K562 (cell line): ENCODE data around the gene POLR3A.

ENCODE experiments used
- ETV6 ChIP-seq, 3 experiments: fragments of 150-350 bp in 1 of 3; sonication (generic) in 1 of 3; formaldehyde crosslinking in 1 of 3; IDR thresholded peaks; 2 replicates each; pipeline versions ENCODE4 v1.6.1 to v1.8.0; 2014 to 2022; ENCODE audit warnings: borderline replicate concordance in 2 of 3, low read depth in 2 of 3, antibody characterized with exemption in 1 of 3, low read length in 1 of 3, mild to moderate bottlenecking in 1 of 3, missing genetic modification reagents in 1 of 3
- JUNB ChIP-seq: fragments of 450-650 bp; formaldehyde crosslinking; conservative IDR thresholded peaks from 2 replicates; pipeline ENCODE4 v1.4.0; 2020; ENCODE audit warnings: mild to moderate bottlenecking
- POLR2AphosphoS5 ChIP-seq: IDR thresholded peaks from 2 replicates; pipeline ENCODE4 v1.6.1; 2011; ENCODE audit warnings: mild to moderate bottlenecking, low read depth, low read length, moderate library complexity; ENCODE audit not compliant: control insufficient read depth, insufficient read depth
- TF ChIP-seq, protein P1 (sequence below): sonication (generic); formaldehyde crosslinking; IDR thresholded peaks from 2 replicates; pipeline ENCODE4 v1.8.1; 2022; ENCODE audit warnings: missing genetic modification reagents

DNA sequence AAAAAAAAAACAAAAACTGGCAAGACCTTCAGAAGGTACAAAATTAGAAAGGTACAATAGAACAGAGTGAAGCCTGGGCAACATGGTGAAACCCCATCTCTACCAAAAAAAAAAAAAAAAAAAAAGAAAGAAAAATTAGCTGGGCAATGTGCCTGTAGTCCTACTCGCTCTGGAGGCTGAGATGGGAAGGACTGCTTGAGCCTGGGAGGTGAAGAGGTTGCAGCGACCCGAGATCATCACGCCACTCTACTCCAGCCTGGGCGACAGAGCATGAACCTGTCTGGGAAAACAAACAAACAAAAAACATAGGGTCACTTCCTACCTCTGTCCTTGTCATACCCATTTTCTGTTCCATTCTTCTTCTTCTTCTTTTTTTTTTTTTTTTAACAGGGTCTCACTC is 57.2 kb downstream of the POLR3A start:
- TF ChIP-seq JUNB (no peak), ETV6 (IDR thresholded peaks at IDR 0.05; ENCODE audit: borderline replicate concordance in 1 of 2, low read depth in 2 of 2, low read length in 1 of 2) (no peak), ETV6 (CRISPR knock-in tag; IDR thresholded peaks at IDR 0.05; ENCODE audit: borderline replicate concordance) (no peak), POLR2AphosphoS5 (no peak)
- TF ChIP-seq, protein P1, sequence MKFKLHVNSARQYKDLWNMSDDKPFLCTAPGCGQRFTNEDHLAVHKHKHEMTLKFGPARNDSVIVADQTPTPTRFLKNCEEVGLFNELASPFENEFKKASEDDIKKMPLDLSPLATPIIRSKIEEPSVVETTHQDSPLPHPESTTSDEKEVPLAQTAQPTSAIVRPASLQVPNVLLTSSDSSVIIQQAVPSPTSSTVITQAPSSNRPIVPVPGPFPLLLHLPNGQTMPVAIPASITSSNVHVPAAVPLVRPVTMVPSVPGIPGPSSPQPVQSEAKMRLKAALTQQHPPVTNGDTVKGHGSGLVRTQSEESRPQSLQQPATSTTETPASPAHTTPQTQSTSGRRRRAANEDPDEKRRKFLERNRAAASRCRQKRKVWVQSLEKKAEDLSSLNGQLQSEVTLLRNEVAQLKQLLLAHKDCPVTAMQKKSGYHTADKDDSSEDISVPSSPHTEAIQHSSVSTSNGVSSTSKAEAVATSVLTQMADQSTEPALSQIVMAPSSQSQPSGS (CRISPR knock-in tag): no peak
